ENCODE data around the gene TAGAP.
"Not testable (repeated sequence)": the region's sequence is repeated elsewhere in the genome, so short reads cannot be mapped to it uniquely, and the experiment has no call there.

TAGAP gene

GRCh38 chr6:159043947-159044346 lies 844 bp downstream of the TAGAP start:
- peak; percentile 20 for DNase-seq (ENCODE audit: low read depth)

- DNase-seq (ENCODE audit: low read depth) = no peak
Observed at GRCh38 chr6:159043251-159043650, 1.5 kb downstream of the TAGAP start.

- DNase-seq (ENCODE audit: low read depth) = no peak
Observed at GRCh38 chr6:159042826-159043181, 2.0 kb downstream of the TAGAP start.

- DNase-seq (ENCODE audit: low read depth) = peak; percentile 55
Observed at GRCh38 chr6:159042003-159042825, 2.6 kb downstream of the TAGAP start.

GRCh38 chr6:159041181-159041580 lies 3.6 kb downstream of the TAGAP start:
- no peak for DNase-seq (ENCODE audit: low read depth)

GRCh38 chr6:159039885-159040258 lies 4.9 kb downstream of the TAGAP start:
- DNase-seq (ENCODE audit: low read depth) = no peak

GRCh38 chr6:159038914-159039884 lies 5.6 kb downstream of the TAGAP start:
- DNase-seq (ENCODE audit: low read depth) = no peak

GRCh38 chr6:159038318-159038717 lies 6.5 kb downstream of the TAGAP start:
- not testable (repeated sequence) for DNase-seq (ENCODE audit: low read depth)

- no peak for DNase-seq (ENCODE audit: low read depth)
Observed at GRCh38 chr6:159037756-159038290, 7.0 kb downstream of the TAGAP start.

- DNase-seq (ENCODE audit: low read depth) = peak; percentile 21
Observed at GRCh38 chr6:159036673-159037072, 8.1 kb downstream of the TAGAP start.

- DNase-seq (ENCODE audit: low read depth) = no peak
Observed at GRCh38 chr6:159035891-159036290, 8.9 kb downstream of the TAGAP start.

- no peak for DNase-seq (ENCODE audit: low read depth)
Observed at GRCh38 chr6:159033160-159034049, 11.4 kb downstream of the TAGAP start.

- DNase-seq (ENCODE audit: low read depth) = no peak
Observed at GRCh38 chr6:159031846-159032245, 12.9 kb downstream of the TAGAP start.

- DNase-seq (ENCODE audit: low read depth) = no peak
Observed at GRCh38 chr6:159030168-159030567, 14.6 kb downstream of the TAGAP start.

GRCh38 chr6:159025224-159025623 lies 19.6 kb downstream of the TAGAP start:
- DNase-seq (ENCODE audit: low read depth) = not testable (repeated sequence)

GRCh38 chr6:159023893-159024292 lies 20.9 kb downstream of the TAGAP start:
- DNase-seq (ENCODE audit: low read depth) = no peak

- no peak for DNase-seq (ENCODE audit: low read depth)
Observed at GRCh38 chr6:159020011-159020410, 24.8 kb downstream of the TAGAP start.

- DNase-seq (ENCODE audit: low read depth) = no peak
Observed at GRCh38 chr6:159017757-159018559, 26.8 kb downstream of the TAGAP start.

- DNase-seq (ENCODE audit: low read depth) = no peak
Observed at GRCh38 chr6:159014406-159014805, 30.4 kb downstream of the TAGAP start.

GRCh38 chr6:159013229-159013628 lies 31.6 kb downstream of the TAGAP start:
- no peak for DNase-seq (ENCODE audit: low read depth)

GRCh38 chr6:159012201-159012600 lies 32.6 kb downstream of the TAGAP start:
- DNase-seq (ENCODE audit: low read depth) = no peak
